Sigmoid colon (tissue), 3 donors: Measurements from ENCODE around the gene C12orf43.

Experiments
- POLR2A ChIP-seq, 2 donors: fragments of 450-650 bp; IDR thresholded peaks; one replicate each; pipeline ENCODE4 v1.6.1; 2016; ENCODE audit warnings: antibody characterized with exemption in 2 of 2, mild to moderate bottlenecking in 2 of 2, moderate library complexity in 2 of 2
- TF ChIP-seq, protein P1 (sequence below), 4 experiments: fragments of 450-650 bp in 3 of 4; fragments of 200-600 bp in 1 of 4; IDR thresholded peaks; one replicate each; pipeline ENCODE4 v1.5.1; 2016 to 2019; ENCODE audit warnings: antibody characterized with exemption in 4 of 4, mild to moderate bottlenecking in 3 of 4, moderate library complexity in 2 of 4

DNA sequence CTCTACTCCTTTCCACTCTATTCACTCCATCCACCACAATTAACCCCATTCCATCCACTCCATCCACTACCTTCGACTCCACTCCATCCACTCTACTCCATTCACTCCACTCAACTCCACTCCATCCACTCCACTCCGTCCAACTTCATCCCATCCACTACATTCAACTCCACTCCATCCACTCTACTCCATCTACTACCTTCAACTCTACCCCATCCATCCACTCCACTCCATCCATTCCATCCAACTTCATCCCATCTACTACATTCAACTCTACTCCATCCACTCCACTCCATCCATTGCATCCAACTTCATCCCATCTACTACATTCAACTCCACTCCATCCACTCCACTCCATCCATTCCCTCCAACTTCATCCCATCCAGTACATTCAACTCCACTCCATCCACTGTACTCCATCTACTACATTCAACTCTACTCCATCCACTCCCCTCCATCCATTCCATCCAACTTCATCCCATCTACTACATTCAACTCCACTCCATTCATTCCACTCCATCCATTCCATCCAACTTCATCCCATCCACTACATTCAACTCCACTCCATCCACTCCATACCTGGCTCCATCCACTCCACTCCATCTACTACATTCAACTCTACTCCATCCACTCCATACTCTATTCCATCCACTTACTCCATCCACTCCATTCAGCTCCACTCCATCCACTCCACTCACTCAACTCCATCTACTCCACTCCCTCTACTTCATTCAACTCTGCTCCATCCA, 21.5 kb downstream of the C12orf43 start:
- TF ChIP-seq, protein P1, sequence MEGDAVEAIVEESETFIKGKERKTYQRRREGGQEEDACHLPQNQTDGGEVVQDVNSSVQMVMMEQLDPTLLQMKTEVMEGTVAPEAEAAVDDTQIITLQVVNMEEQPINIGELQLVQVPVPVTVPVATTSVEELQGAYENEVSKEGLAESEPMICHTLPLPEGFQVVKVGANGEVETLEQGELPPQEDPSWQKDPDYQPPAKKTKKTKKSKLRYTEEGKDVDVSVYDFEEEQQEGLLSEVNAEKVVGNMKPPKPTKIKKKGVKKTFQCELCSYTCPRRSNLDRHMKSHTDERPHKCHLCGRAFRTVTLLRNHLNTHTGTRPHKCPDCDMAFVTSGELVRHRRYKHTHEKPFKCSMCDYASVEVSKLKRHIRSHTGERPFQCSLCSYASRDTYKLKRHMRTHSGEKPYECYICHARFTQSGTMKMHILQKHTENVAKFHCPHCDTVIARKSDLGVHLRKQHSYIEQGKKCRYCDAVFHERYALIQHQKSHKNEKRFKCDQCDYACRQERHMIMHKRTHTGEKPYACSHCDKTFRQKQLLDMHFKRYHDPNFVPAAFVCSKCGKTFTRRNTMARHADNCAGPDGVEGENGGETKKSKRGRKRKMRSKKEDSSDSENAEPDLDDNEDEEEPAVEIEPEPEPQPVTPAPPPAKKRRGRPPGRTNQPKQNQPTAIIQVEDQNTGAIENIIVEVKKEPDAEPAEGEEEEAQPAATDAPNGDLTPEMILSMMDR (IDR thresholded peaks at IDR 0.05), result no peak
- no peak for TF ChIP-seq POLR2A (IDR thresholded peaks at IDR 0.05)
